ENCODE data around the gene HDGFL3. TPM values are rescaled to one million over a fixed set of nuclear protein-coding genes. Genes with fewer than 3 reads are reported as not detected.

HDGFL3 gene
- total and polyA plus RNA-seq, 10 of the 15 experiments (the other 5 are each of a cell fraction or from before 2014, with no cell fraction given) = 5.6 to 40.6 (median 15.8) TPM

GRCh38 chr15:83094583-83094982 is 113.0 kb downstream of the HDGFL3 start:
- in situ Hi-C loops (cut with MboI) (no loop called here), intact Hi-C loops (cut with micrococcal nuclease; ENCODE audit: unreplicated experiment) (no loop called here)
- 77% methylated on average over 5 of the region's 5 CpGs for WGBS (ENCODE audit: insufficient coverage, insufficient replicate concordance, low lambda C conversion rate, missing lambda C conversion rate)
- H3K79me2 ChIP-seq (ENCODE audit: control insufficient read depth, insufficient read depth, low read length) = no peaks in the 10 kb centered on the region
- SMC1A ChIA-PET (ENCODE audit: uncharacterized antibody, unreplicated experiment) = no interaction called here
- ATAC-seq = no peak
- CTCF ChIA-PET = no interaction called here
- H3K4me2 ChIP-seq (ENCODE audit: control insufficient read depth, insufficient read depth) = no peak overlapping the region
- H2AFZ ChIP-seq (ENCODE audit: control insufficient read depth, low read depth, low read length) = no peak overlapping the region
- POLR2A ChIA-PET = no interaction called here
- H3K36me3 ChIP-seq (ENCODE audit: control insufficient read depth in 2 of 2, insufficient read depth in 2 of 2, low read length in 1 of 2) = no peaks in the 10 kb centered on the region
- DNase-seq (ENCODE audit: low read depth, low spot score) = no peak
- RAD21 ChIA-PET (ENCODE audit: unreplicated experiment) = interaction anchor here (1.5 kb wide), 1 partner anchor 28 kb away, joined by 3 read pairs; the partner anchor contains the start of gene BTBD1
- no peak overlapping the region for H3K4me3 ChIP-seq
- H3K27me3 ChIP-seq (replicated peaks in 1 of 2; ENCODE audit: control insufficient read depth in 2 of 2, insufficient read depth in 2 of 2, low read length in 1 of 2) = no peaks in the 10 kb centered on the region
- H3K9me3 ChIP-seq (replicated peaks; ENCODE audit: control insufficient read depth, insufficient read depth, low read length) = no peaks in the 10 kb centered on the region
- peaks cover 6% of the 10 kb centered on the region for H3K4me1 ChIP-seq (ENCODE audit: control insufficient read depth, insufficient read depth, low read length)
- no peak for FAIRE-seq
- no peaks in the 10 kb centered on the region for H4K20me1 ChIP-seq (ENCODE audit: control insufficient read depth, insufficient read depth)
- TF ChIP-seq SMC3 (IDR thresholded peaks at IDR 0.05; ENCODE audit: borderline replicate concordance, low read length) (no peak), NR2C1 (IDR thresholded peaks at IDR 0.05) (no peak)
- no peak overlapping the region for H3K27ac ChIP-seq (ENCODE audit: control insufficient read depth, insufficient read depth)
- BruUV-seq (replicated peaks) = no TSS peak
- no peak overlapping the region for H3K9ac ChIP-seq (ENCODE audit: control insufficient read depth, insufficient read depth, low read length)

- BruUV-seq (replicated peaks) = no TSS peak
- WGBS (ENCODE audit: insufficient coverage, insufficient replicate concordance, low lambda C conversion rate, missing lambda C conversion rate) = 6% methylated on average over 2 of the region's 4 CpGs
- FAIRE-seq = no peak
- TF ChIP-seq CHD1 (IDR thresholded peaks at IDR 0.05; ENCODE audit: low read depth, low read length) = no peak
- TF ChIP-seq POLR2A (IDR thresholded peaks at IDR 0.05; ENCODE audit: low read depth, low read length) = peak; percentile 57
- TF ChIP-seq ETV6 (conservative IDR thresholded peaks at IDR 0.05 in 1 of 2, IDR thresholded peaks at IDR 0.05 in 1 of 2; ENCODE audit: borderline replicate concordance in 1 of 2, low read depth in 1 of 2) = peak in 1 of 2 experiments; percentile 28; a peak in 1 of 4 replicates
- TF ChIP-seq ZNF687 (IDR thresholded peaks at IDR 0.05) = no peak
- peak; percentile 48; the same call in 1 of the 2 replicates for TF ChIP-seq ATF7 (IDR thresholded peaks at IDR 0.05; ENCODE audit: low read depth)
- no peak for TF ChIP-seq ZZZ3 (IDR thresholded peaks at IDR 0.05; ENCODE audit: control insufficient read depth, insufficient read length, low read depth)
- TF ChIP-seq CHD4 (IDR thresholded peaks at IDR 0.05) = no peak
- peak; percentile 44; the same call in 1 of the 2 replicates for TF ChIP-seq CREM (IDR thresholded peaks at IDR 0.05; ENCODE audit: low read depth)
- peak; percentile 43 for TF ChIP-seq NFIC (IDR thresholded peaks at IDR 0.05; ENCODE audit: low read depth, low read length)
- TF ChIP-seq TCF3 (IDR thresholded peaks at IDR 0.05; ENCODE audit: borderline replicate concordance, insufficient read depth, low read depth, low read length) = peak; percentile 40; the same call in 1 of the 2 replicates
- TF ChIP-seq GABPA (IDR thresholded peaks at IDR 0.05; ENCODE audit: low read depth) = peak; percentile 15; the same call in 1 of the 2 replicates
- no peak for TF ChIP-seq ZSCAN29 (IDR thresholded peaks at IDR 0.05)
- TF ChIP-seq HDAC2 (IDR thresholded peaks at IDR 0.05) = no peak
Observed at GRCh38 chr15:83092309-83092976, 115.2 kb downstream of the HDGFL3 start.

More at GRCh38 chr15:83092309-83092976, 115.2 kb downstream of the HDGFL3 start:
- H3K36me3 ChIP-seq (ENCODE audit: control insufficient read depth in 2 of 2, insufficient read depth in 2 of 2, low read length in 1 of 2) = no peaks in the 10 kb centered on the region
- H3K27ac ChIP-seq (ENCODE audit: control insufficient read depth, insufficient read depth) = peak overlapping the region; percentile 54; the same call in 1 of the 2 replicates
- intact Hi-C loops (cut with micrococcal nuclease; ENCODE audit: unreplicated experiment) (no loop called here), in situ Hi-C loops (cut with MboI) (no loop called here)
- ATAC-seq (peak; percentile 96), DNase-seq (ENCODE audit: low read depth, low spot score) (no peak)
- CTCF ChIA-PET = no interaction called here
- RAD21 ChIA-PET (ENCODE audit: unreplicated experiment) = no interaction called here
- H3K4me1 ChIP-seq (ENCODE audit: control insufficient read depth, insufficient read depth, low read length) = peaks cover 6% of the 10 kb centered on the region
- no peaks in the 10 kb centered on the region for H3K9me3 ChIP-seq (replicated peaks; ENCODE audit: control insufficient read depth, insufficient read depth, low read length)
- H3K79me2 ChIP-seq (ENCODE audit: control insufficient read depth, insufficient read depth, low read length) = no peaks in the 10 kb centered on the region
- peak overlapping the region; percentile 80 for H2AFZ ChIP-seq (ENCODE audit: control insufficient read depth, low read depth, low read length)
- H3K9ac ChIP-seq (ENCODE audit: control insufficient read depth, insufficient read depth, low read length) = no peak overlapping the region
- H3K4me2 ChIP-seq (ENCODE audit: control insufficient read depth, insufficient read depth) = 0 out of 2 replicates have a peak overlapping the region, but pooled peaks have one; percentile 21
- SMC1A ChIA-PET (ENCODE audit: uncharacterized antibody, unreplicated experiment) = interaction anchor here (1.4 kb wide), 1 partner anchor 15 kb away, joined by 4 read pairs; no protein-coding TSS in a partner anchor
- peak overlapping the region; percentile 1; the same call in 1 of the 2 replicates for H3K4me3 ChIP-seq
- H4K20me1 ChIP-seq (ENCODE audit: control insufficient read depth, insufficient read depth) = no peaks in the 10 kb centered on the region
- POLR2A ChIA-PET = no interaction called here
- no peaks in the 10 kb centered on the region for H3K27me3 ChIP-seq (replicated peaks in 1 of 2; ENCODE audit: control insufficient read depth in 2 of 2, insufficient read depth in 2 of 2, low read length in 1 of 2)
